Measurements from ENCODE around the gene OR51B6. TPM values are rescaled to one million over a fixed set of nuclear protein-coding genes. Genes with fewer than 3 reads are reported as not detected.

Gene OR51B6
- total RNA-seq, 1 experiment from 2014 or later, result not detected

DNA sequence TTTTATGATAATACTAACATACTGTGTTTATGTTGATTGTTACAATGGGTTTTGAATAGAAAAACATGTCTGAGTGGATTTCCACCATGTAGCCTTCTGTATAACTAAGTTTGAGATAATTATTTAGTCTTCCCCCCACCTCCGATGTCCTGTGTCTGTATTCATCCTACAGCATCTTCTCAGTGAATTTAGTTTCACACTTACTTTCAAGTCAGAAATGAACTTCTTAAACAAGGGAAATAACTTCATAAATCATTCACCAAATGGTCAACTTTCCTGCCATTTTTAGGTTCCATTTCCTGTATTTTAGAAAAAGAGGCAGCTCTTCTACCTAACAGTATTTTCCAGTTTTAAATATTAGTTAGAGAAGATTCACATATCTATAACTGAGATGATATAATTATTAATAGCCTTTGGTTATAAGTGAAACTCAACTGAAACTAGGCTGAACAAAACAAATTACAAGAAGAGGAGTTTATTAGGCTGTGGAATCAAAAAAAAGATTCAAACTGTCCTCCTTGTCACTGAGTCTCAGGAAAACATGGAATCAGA, 11.5 kb upstream of the OR51B6 start:
- Histone ChIP-seq H2AFZ (ENCODE audit: low read depth, low read length, poor library complexity, severe bottlenecking) (no peak overlapping the region), H3K36me3 (ENCODE audit: control insufficient read depth in 1 of 2, insufficient read depth in 2 of 2, low read length in 2 of 2) (peaks cover 14 to 51% of the 10 kb centered on the region in 2 experiments), H3K9me2 (ENCODE audit: insufficient read depth) (no peaks in the 10 kb centered on the region), H3K4me3 (replicated peaks in 1 of 2; ENCODE audit: low read depth in 1 of 2, low read length in 2 of 2) (no peak overlapping the region), H4K20me1 (ENCODE audit: insufficient read depth) (peaks cover 15% of the 10 kb centered on the region; the same call in 1 of the 2 replicates), H3K79me2 (ENCODE audit: insufficient read depth, low read length) (peaks cover 47% of the 10 kb centered on the region), H3K27me3 (ENCODE audit: insufficient read depth, low read length) (no peaks in the 10 kb centered on the region), H3K4me1 (ENCODE audit: control insufficient read depth in 1 of 2, insufficient read depth in 2 of 2, low read length in 2 of 2) (0 out of 4 replicates have a peak, but pooled peaks cover 0 to 3% of the 10 kb centered on the region in 2 experiments), H3K9ac (ENCODE audit: low read length) (no peak overlapping the region), H3K4me2 (ENCODE audit: low read length) (no peak overlapping the region), H3K27ac (ENCODE audit: low read depth, low read length) (no peak overlapping the region), H3K9me3 (ENCODE audit: control insufficient read depth in 1 of 2, insufficient read depth in 1 of 2, low read depth in 1 of 2, low read length in 2 of 2) (no peaks in the 10 kb centered on the region)
- DNase-seq (ENCODE audit: low read depth, low spot score) (no peak), ATAC-seq (no peak)
- BruUV-seq (replicated peaks), result no TSS peak
- ChIA-PET POLR2A (no interaction called here), CTCF (no interaction called here), RAD21 (ENCODE audit: low non-redundant PET in 1 of 2, low total read pairs in 2 of 2, uncharacterized antibody in 2 of 2, unreplicated experiment in 2 of 2) (no interaction called here)
- intact Hi-C loops (cut with micrococcal nuclease), result no loop called here
- TF ChIP-seq ELF1 (IDR thresholded peaks at IDR 0.05; ENCODE audit: borderline replicate concordance, low read depth) (no peak), EZH2phosphoT487 (IDR thresholded peaks at IDR 0.05; ENCODE audit: borderline replicate concordance) (no peak), TCF7L2 (IDR thresholded peaks at IDR 0.05; ENCODE audit: borderline replicate concordance, extremely low read depth, insufficient read depth, insufficient read length) (no peak), CTCF (IDR thresholded peaks at IDR 0.05 in 2 of 3, conservative IDR thresholded peaks at IDR 0.05 in 1 of 3; ENCODE audit: borderline replicate concordance in 1 of 3, insufficient read depth in 1 of 3, low read depth in 2 of 3, low read length in 2 of 3) (no peak), ZFX (IDR thresholded peaks at IDR 0.05) (no peak), POLR2A (IDR thresholded peaks at IDR 0.05; ENCODE audit: borderline replicate concordance, extremely low read depth, insufficient read depth, insufficient read length) (no peak), CEBPB (IDR thresholded peaks at IDR 0.05; ENCODE audit: low read depth) (no peak), JUND (IDR thresholded peaks at IDR 0.05) (no peak), FOSL1 (IDR thresholded peaks at IDR 0.05; ENCODE audit: low read depth) (no peak), CBX3 (IDR thresholded peaks at IDR 0.05; ENCODE audit: low read depth) (no peak), EGR1 (IDR thresholded peaks at IDR 0.05; ENCODE audit: low read depth) (no peak), SRF (IDR thresholded peaks at IDR 0.05; ENCODE audit: low read depth) (no peak), SP1 (IDR thresholded peaks at IDR 0.05; ENCODE audit: low read depth) (no peak), ZNF274 (IDR thresholded peaks at IDR 0.05; ENCODE audit: low read depth, low read length) (no peak), EZH2 (IDR thresholded peaks at IDR 0.05) (no peak), SIN3A (IDR thresholded peaks at IDR 0.05; ENCODE audit: low read depth) (no peak), RAD21 (IDR thresholded peaks at IDR 0.05; ENCODE audit: low read depth) (no peak)
- TF ChIP-seq, protein P1, sequence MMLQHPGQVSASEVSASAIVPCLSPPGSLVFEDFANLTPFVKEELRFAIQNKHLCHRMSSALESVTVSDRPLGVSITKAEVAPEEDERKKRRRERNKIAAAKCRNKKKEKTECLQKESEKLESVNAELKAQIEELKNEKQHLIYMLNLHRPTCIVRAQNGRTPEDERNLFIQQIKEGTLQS (IDR thresholded peaks at IDR 0.05), result no peak
- TF ChIP-seq, protein P2, sequence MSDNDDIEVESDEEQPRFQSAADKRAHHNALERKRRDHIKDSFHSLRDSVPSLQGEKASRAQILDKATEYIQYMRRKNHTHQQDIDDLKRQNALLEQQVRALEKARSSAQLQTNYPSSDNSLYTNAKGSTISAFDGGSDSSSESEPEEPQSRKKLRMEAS (IDR thresholded peaks at IDR 0.05), result no peak
